Measurements from ENCODE around the gene TNS1. TPM values are rescaled to one million over a fixed set of nuclear protein-coding genes. Genes with fewer than 3 reads are reported as not detected.

TNS1 gene
- polyA plus RNA-seq, 3 donors = 55.2 to 58.0 (median 56.0) TPM

DNA sequence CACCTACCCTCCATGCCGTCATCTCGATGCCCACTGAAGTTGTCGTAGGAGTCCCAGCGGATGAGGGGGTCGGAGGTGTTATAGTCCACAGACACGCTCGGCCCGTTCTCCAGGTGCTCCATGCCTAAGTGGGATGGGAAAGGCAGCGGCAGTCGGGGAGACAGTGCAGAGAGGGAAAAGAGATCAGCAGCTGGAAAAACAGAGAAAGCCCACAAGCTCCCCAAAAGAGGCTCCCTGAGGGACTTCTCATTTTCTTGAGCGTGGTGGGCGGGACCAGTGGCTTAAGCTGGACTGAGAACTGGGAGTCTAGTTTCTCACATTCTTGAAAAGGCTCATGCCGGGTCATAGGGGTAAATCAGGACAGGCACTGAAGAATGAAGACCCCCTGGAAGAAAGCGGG, 121.9 kb downstream of the TNS1 start:
- no peak for DNase-seq (ENCODE audit: low read depth in 3 of 3, low spot score in 2 of 3)

DNA sequence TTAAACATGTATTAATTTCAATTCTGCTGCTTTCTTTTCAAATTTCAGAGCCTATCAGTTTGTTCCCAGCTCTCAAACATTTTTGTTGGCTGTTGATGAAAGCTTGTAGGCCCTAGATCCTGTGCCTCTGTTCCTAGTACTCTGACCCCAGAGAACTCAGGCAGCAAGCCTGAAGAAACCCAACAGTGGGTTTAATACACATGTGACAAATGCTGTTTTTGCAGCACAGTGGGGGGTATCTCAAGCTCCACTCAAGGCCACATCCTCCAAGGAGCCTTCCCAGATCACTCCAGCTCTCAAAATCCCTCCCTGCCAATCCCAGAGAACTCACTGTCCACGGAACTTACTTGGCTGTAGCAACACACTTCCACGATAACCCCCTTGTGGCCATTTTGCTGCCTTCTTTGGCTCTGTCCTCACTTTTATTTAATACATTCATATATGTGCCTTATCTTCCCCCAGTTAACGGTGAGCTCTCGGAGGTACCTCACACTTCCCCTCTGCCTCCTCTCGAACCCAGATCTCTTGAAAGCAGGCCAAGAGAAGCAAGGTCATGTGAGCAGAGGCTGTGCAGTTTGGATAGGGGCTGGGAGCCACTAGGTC, 122.4 kb downstream of the TNS1 start:
- no peak for DNase-seq (ENCODE audit: low read depth in 3 of 3, low spot score in 2 of 3)

DNA sequence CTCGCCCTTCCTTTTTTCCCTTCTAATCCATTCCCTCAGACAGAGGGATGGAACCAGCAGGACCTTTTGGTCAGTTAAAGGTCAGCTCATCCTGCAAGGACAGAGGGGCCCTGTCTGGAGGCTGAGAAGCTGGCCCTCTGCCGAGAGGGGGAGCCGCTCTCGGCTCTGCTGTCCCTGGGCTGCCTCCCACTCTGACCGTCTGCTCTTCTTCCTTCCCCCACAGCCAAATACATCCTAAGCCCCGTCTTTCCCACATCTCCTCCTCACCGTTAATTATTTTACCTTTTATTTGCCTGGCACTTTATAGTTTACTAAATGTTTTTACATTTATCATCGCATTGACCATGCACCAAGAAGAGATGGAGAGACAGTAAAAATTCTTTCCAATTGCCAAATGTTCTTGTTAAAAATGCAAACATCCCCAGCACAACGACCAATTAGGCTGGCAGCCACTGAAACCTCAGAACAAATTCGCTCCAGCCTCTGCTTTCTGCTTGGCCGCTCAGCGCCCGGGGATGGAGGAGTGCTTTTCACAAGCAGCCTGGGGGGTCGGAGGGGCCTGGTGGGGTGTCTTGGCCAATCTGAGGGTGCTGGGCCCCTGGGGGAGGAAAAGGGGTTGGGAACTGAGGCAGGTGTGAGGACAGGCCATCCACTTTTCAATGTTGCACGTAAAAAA, 123.7 kb downstream of the TNS1 start:
- no peak for DNase-seq (ENCODE audit: low read depth in 3 of 3, low spot score in 2 of 3)

DNA sequence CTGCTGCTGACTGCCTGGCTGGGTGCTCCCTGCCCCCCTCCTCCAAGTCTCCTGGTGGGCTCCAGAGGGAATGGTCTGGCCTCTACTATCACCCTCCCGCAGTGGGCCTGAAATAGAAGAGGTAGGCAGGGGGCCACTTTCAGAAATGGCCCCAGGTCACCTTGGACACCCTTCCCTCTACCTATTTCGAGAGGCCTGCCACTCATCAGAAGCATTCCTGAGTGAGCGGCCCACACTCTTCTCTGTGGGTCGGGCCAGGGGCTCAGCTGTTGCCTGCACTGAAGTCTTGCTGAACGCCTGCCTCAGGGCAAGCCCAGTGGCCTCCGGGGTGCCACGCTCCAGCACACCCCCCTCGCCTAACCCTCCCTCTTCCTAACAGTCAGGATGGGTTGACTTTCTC, 124.9 kb downstream of the TNS1 start:
- no peak for DNase-seq (ENCODE audit: low read depth in 3 of 3, low spot score in 2 of 3)

DNA sequence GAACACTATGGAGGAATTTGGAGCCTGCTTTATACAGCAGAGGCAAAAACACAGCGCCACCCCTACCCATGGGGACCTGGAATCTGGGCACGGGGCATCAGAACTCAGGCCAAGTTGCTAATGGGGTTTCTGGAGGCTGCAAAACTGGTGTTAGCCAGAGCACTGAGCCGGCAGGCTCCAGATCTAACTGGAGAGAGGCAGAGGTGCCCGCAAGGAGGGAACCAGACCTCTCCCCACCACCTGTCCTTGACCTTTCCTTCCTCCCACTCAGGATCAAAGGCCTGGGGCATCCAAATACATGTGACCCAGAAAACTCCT, 126.6 kb downstream of the TNS1 start:
- DNase-seq (ENCODE audit: low read depth in 3 of 3, low spot score in 2 of 3) = no peak

DNA sequence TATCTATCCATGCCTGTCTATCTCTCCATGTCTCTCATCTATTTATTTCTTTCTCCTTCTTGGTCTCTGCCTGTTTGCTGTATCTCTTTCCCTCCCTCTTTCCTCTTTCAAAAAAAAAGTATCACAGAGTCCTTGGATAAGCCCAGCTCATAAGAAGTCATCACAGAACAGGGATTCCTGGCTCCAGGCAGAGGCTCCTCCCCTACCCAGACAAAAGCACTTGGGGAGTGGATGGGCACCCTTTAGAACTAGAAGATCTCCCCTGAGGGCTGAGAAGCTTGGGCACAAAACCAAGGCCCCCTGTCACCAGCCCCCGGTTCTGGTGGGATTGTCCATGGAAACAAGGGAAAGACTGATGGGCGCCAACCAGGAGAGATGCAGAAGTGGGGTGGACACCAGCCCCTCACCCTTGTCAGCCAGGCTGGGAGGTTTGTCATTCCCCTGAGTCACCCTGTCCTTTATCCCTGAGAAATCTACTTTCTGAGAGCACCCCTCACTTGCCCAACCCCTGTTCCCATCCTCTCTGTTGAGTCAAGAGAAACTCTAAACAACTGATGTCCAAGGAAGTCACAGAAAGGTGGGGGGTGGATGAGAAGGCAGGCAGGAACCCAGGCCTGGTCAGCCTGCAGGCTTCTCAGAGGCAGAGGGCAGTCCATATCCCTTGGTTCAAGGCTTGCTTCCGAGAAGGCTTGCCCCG, 127.1 kb downstream of the TNS1 start:
- DNase-seq (ENCODE audit: low read depth in 3 of 3, low spot score in 2 of 3) = no peak

DNA sequence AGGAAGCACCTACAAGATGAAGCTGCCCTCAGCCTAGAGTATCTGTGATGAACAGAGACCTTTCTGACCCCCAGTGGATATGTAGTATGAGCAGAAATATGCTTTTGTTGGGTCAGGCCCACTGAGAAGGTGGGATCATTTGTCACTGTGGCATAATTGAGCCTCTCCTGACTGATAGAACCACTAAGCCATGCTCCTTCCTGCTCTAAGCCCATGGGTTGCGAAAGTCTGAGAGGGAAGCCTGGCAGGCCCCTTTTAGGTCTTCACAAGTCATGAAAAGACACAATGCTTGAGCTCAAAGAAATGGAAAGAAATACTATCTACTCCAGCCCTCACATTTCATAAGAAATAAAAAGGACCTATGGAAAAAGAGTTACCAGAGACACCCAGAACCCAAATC, 127.7 kb downstream of the TNS1 start:
- no peak for DNase-seq (ENCODE audit: low read depth in 3 of 3, low spot score in 2 of 3)

DNA sequence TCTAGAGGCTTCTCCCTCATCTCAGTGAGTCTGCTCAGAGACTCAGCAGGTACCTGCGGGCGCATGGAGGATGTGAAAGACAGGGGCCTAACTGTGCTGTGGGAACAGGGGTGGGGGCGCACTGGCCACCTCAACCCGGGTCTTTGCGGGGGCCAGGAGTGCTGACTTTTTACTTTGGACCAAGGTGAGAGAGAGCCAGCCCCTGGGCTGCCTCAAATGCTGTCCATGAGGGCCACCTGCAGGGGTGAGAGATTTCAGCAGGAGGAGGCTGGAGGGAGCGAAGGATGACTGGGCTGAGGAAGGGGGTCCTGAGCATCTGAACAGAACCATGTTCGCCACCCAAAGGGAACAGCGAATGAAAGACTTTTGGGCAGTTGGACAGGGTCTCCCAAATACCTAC, 129.4 kb downstream of the TNS1 start:
- no peak for DNase-seq (ENCODE audit: low read depth in 3 of 3, low spot score in 2 of 3)

DNA sequence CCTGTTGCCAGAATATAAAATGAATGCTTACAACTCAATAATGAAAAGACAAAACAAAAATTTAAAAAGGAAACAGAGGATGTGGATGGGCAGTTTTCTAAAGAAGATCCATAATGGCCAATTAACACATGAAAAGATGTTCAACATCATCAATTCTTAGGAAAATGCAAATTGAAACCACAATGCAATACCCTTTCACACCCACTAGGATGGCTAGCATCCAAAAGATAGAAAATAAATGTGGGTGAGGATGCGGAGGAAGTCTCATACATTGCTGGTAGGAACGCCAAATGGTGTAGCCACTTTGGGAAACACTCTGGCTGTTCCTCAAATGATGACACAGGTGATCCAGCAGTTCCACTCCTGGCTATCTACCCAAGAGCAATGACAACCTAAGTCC, 130.5 kb downstream of the TNS1 start:
- no peak for DNase-seq (ENCODE audit: low read depth in 3 of 3, low spot score in 2 of 3)

DNA sequence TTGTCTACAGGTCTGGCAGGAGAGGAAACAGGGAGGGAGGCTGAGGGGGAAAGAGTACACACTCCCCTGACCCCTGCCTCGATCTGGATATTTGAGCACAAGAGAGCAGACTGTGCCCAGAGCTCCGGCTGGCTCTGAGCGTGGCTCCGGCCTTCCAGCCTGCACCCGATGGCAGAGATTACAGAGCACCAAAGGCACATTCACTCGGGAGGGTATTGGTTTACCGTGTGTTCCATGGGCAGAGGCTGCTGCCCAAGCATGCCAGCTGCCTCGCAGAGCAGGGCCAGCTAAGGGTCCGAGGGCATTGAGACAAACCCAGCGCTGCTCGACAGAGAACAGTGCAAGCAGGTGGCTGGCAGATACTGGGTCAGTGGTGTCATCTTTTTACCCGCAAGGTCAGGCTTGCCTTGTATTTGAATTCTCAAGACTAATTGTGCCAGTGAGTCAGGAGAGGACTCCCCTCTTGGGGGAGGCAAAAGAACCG, 132.2 kb downstream of the TNS1 start:
- no peak for DNase-seq (ENCODE audit: low read depth in 3 of 3, low spot score in 2 of 3)

DNA sequence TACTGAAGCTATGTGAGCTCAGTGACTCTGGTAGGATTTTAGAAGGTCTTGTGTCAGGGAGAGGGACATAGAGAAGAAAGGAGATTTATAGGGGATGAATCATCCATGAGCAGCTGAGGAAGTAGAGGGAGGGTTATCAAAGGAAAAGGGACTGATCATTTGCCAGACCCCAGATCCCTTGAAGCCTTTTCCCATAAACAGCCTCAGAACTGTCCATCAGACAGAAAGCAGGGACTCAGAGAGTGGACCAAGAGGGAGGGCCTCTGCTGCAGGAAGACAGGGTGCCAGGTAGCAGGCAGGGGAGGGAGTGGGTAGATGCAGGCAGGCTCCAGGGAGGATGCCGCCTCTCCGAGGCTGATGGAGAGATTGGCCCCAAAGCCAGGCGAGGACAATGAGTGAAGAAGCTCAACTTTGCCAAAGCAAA, 133.9 kb downstream of the TNS1 start:
- DNase-seq (ENCODE audit: low read depth in 3 of 3, low spot score in 2 of 3) = no peak

DNA sequence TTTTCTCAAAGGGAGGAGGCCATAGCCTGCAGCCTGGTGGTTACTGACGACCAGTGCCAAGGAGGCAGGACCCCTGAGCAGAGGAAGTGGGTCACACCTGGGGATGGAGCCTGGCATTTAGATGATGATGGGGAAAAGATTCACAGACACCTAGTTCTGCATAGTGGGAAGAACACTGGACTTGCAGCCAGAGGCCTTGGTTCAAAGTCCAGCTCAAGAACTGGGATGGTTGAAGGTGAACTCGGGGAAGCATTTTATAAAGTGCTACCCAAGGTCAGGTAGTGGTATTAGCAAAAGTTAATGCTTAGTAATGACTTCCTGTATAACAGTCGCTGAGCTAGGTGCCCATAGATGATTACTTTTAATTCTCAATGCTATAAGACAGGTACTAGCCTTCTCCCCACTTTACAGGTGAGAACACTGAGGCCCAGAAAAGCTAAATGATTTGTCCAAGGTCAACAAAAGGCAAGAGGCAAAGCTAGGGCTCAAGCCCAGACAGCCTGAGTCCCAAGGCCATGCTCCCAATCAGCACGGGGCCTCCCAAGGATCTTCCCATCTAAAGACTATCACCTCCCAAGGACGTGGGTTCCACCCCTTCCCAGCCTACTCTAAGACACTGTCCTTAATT, 134.4 kb downstream of the TNS1 start:
- no peak for DNase-seq (ENCODE audit: low read depth in 3 of 3, low spot score in 2 of 3)

DNA sequence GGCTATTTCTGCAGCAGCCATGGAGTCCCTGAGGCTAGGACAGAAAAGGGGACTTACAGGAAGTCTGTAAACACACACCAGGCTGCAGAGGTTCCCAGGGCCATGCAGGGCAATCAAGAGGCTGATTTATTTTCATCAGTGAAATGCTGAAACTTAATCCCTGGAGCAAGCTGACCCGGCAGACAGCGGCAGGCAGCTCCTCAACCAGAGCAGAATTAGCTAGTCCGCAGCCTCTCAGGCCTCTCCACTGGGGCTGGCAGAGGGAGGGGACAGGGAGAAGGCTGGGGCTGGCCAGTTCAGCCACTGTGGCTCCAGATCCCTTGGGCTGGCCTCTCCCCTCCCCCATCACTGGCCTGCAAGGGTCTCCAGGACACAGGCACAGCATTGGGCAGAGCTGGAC, 136.3 kb downstream of the TNS1 start:
- peak in 2 of 3 donors; percentile 37 to 57 for DNase-seq (ENCODE audit: low read depth in 3 of 3, low spot score in 2 of 3)

DNA sequence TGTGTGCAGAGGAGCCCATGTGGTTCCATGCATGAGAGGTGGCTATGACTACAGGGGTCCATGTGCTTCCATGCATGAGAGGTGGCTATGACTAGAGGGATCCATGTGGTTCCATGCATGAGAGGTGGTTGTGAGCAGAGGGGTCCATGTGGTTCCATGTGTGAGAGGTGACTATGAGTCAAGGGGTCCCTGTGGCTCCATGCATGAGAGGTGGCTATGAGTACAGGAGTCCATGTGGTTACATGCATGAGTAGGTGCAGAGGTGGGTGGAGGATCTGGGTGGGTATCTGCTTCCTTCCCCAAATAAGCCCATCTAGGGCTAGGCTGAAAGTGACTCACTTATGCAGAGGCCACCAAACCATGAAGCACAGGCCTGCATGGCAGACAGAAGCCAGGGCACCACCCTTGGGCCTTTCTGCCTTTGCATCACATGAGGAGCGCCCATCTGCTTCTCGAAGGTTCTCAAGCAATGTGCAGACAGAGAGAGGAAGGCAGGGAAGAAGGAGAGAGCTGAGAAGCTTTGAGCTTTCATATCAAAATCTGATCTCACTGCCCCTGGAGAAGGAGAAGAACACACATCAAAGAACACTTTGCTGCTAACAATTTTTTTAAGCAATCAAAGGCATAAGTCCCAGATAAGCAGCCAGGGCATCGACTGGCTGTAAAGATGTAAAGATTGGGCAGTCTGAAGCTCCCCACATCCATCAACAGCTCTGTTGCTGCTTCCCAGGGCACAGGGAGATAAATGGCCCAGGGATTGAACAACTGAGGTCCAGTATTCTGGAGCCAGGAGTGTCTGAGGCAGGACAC, 137.6 kb downstream of the TNS1 start:
- DNase-seq (ENCODE audit: low read depth in 3 of 3, low spot score in 2 of 3) = no peak

DNA sequence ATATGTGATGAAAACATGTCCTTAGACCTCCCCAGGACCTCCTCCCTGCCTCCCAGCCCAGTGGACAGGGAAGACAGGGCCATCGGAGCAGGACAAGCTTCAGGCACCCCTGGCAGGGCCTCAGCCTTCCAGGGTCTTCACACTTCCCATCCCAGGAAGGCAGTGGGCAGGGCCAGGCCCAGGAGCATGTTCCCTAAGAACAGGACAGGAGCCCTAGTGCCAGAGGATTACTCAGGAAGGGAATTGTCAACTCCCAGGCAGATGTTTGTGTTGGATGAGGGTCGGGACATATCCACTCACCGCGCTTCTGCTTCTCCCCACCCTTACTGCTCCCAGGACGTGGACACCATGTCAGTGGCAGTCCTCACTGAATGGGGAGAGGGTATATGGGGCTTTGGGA, 138.9 kb downstream of the TNS1 start:
- no peak for DNase-seq (ENCODE audit: low read depth in 3 of 3, low spot score in 2 of 3)

DNA sequence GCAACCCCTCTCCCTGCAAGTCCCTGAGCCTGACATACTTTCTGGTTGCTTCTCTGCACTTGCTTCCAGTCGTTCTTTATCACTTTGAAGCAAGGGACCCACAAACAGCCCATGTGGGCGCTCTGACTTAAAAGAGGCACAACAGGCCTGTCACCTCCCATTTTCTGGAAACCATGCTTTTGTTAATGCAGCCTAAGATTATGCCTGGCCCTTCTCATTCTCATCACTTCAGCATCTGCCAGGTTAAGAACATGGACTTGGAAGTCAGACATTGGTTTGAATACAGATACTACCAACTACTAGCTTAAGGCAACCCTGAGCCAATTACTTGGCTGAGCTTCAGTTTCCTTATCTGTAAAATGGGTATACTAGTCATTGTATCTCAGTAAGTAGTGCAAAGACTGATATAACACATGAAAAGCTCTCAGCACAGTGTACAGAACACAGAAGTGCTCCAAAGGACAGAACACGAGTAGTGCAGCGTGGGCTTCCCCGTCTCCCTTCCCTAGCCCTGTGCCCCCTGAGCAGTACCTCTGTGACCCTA, 141.4 kb downstream of the TNS1 start:
- DNase-seq (ENCODE audit: low read depth in 3 of 3, low spot score in 2 of 3) = no peak

DNA sequence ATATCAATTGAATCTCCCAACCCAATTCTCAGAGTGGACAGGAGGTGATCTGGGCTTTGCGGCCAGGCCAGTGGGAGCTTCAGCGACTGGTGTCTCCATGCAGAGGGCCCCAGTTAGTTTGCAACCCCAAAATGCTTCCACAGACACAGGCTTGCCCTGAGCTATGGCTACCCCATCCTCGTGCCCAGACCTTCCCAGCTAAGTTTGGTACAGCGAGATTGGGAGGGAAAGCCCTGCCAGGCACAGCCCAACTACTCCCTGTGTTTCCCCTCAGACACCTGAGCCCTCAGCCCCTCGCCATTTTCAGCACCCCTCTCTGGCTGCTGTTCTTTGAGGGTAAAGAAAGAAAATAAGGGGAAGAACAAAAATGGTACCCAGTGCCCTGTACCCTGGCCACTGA, 142.9 kb downstream of the TNS1 start:
- no peak for DNase-seq (ENCODE audit: low read depth in 3 of 3, low spot score in 2 of 3)

DNA sequence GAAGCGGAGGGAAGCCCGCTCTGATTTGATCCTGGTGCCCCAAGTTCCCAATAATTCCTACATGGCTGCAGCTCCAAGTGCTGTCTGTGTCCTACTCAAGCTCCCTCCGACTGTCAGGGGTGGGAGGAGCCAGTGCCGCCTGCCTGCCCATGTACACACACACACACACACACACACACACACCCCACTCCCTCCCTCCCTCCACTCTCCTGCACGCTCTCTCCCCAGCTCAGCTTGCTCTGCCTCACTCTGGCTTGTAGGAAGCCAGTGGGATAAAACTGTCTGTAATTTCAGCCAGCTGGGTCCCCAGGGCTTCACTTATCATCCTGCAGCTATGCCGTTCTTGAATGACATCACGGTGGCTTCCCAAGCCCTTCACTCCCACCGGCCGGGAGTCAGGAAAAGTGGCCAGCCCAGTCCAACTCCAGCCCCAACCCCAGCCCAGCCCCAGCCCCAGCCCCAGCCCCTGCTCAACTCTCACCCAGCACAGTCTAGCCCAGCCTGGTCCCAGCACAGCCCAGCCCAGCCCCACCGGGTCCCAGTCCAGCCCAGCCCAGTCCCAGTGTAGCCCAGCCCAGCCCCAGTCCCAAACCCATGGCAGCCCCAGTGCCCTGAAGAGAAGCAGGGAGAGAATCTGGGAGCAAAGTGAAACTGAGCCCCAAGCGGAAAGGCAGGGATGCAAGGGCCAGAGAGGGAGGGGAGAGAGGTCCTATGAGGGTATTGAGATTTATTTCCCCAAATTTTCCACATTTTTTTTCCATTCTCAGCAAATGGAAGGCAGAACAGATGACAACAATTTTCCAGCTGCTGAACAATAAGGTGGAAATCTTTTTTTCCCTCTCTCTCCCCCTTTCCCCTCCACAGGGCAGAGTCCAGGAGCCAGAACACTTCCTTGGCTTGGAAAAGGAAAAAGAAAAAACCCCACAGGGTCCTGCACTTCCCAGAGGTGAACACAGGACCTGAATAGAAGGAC, 144.0 kb downstream of the TNS1 start:
- peak; percentile 87 to 92 (median 89) for DNase-seq (ENCODE audit: low read depth in 3 of 3, low spot score in 2 of 3)

Measured in right renal cortex interstitium (tissue), 3 donors.